ENCODE measurements around the gene NRSN2. TPM values are rescaled to one million over a fixed set of nuclear protein-coding genes. Genes with fewer than 3 reads are reported as not detected.
A peak's percentile ranks its signal among the peaks of the same experiment; 100 is the strongest.
"Not testable (repeated sequence)": the region's sequence is repeated elsewhere in the genome, so short reads cannot be mapped to it uniquely, and the experiment has no call there.

NRSN2 gene
- total and polyA plus RNA-seq, 8 donors: 31.9 to 41.5 (median 37.1) TPM

DNA sequence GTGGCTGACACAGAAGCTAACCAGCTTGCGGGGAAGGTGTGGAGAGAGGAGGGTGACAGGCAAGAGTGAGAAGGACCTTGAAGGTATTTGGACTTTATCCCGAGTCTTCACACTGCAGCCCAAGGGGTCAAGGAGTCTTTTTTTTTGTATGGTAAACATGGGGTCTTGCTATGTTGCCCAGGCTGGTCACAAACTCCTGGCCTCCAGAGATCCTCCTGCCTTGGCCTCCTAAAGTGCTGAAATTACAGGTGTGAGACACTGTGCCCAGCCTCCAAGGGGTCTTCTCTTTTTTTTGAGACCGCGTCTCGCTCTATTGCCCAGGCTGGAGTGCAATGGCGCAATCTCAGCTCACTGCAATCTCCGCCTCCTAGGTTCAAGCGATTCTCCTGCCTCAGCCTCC is 12.3 kb upstream of the NRSN2 start:
- H3K4me3 ChIP-seq: no peak overlapping the region
- ATAC-seq (no peak), DNase-seq (no peak)
- no peak for TF ChIP-seq CTCF (IDR thresholded peaks at IDR 0.05)
- peaks cover 5 to 13% of the 10 kb centered on the region in 2 donors for H3K4me1 ChIP-seq
- H3K27ac ChIP-seq: no peak overlapping the region
- H3K36me3 ChIP-seq: no peaks in the 10 kb centered on the region
- H3K27me3 ChIP-seq: no peaks in the 10 kb centered on the region
- intact Hi-C loops (cut with DNase I): no loop called here
- H3K9me3 ChIP-seq: no peaks in the 10 kb centered on the region

GRCh38 chr20:336040-336439 is 10.9 kb upstream of the NRSN2 start:
- H3K4me3 ChIP-seq; intact Hi-C loops (cut with DNase I); H3K27ac ChIP-seq; H3K9me3 ChIP-seq; H3K36me3 ChIP-seq; H3K4me1 ChIP-seq; ATAC-seq; DNase-seq; H3K27me3 ChIP-seq: not testable (repeated sequence)

DNA sequence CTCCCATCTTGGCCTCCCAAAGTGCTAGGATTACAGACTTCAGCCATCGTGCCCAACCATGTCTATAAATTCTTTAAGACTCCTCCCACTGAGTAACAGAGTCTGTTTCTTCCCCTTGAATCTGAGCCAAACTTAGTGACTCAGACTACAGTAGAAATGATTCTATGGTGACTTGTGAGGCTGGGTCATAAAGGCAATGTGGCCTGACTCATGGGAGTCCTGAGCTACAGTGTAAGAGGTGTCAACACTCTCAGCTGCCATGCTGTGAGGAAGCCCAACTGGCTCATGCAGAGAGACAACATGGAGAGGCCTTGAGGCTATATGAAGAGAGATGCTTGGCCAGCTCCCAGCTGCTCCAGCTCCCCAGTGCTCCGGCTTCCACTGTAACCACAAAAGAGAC is 5.2 kb upstream of the NRSN2 start:
- ATAC-seq (peak; percentile 9), DNase-seq (no peak)
- no peak overlapping the region for H3K27ac ChIP-seq
- TF ChIP-seq CTCF (IDR thresholded peaks at IDR 0.05): no peak
- intact Hi-C loops (cut with DNase I): loop anchor here in 1 of 2 donors (2.0 kb wide), 1 partner anchor 13 kb away; no protein-coding TSS in a partner anchor
- peaks cover 0 to 6% of the 10 kb centered on the region in 2 donors for H3K27me3 ChIP-seq
- H3K4me1 ChIP-seq: peaks cover 4 to 9% of the 10 kb centered on the region in 2 donors
- no peak overlapping the region for H3K4me3 ChIP-seq
- no peaks in the 10 kb centered on the region for H3K36me3 ChIP-seq
- peaks cover 0 to 10% of the 10 kb centered on the region in 2 donors for H3K9me3 ChIP-seq

DNA sequence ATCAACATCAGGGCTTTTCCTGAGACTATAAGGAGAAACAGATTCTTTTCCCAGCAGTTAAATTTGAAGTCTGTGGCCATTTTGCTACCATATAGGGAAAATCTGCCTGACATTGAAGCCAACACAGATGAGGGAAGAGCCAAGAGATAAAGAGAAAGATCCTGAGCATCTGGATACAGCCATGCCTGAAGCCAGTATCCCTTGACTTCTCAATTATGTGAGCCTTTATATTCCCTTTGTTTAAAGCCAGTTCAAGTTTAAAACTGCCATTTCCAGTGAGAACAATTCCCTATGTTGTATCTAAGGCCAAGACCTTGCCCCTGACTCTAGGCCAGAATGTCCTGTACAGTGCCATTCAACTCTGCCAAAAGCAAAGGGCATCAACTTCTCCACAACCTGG is 3.8 kb upstream of the NRSN2 start:
- Histone ChIP-seq H3K36me3 (no peaks in the 10 kb centered on the region), H3K9me3 (peaks cover 0 to 10% of the 10 kb centered on the region in 2 donors), H3K4me3 (no peak overlapping the region), H3K4me1 (peaks cover 4 to 16% of the 10 kb centered on the region in 2 donors), H3K27me3 (peaks cover 0 to 18% of the 10 kb centered on the region in 2 donors), H3K27ac (no peak overlapping the region)
- ATAC-seq (no peak), DNase-seq (no peak)
- TF ChIP-seq CTCF (IDR thresholded peaks at IDR 0.05): no peak
- intact Hi-C loops (cut with DNase I): loop anchor here in 1 of 2 donors (2.0 kb wide), 1 partner anchor 14 kb away; no protein-coding TSS in a partner anchor

GRCh38 chr20:346033-346639 is 775 bp upstream of the NRSN2 start:
- ATAC-seq (no peak), DNase-seq (no peak)
- intact Hi-C loops (cut with DNase I): no loop called here
- peaks cover 4 to 16% of the 10 kb centered on the region in 2 donors for H3K4me1 ChIP-seq
- no peaks in the 10 kb centered on the region for H3K36me3 ChIP-seq
- peak overlapping the region; percentile 72 to 75 for H3K4me3 ChIP-seq
- peaks cover 0 to 18% of the 10 kb centered on the region in 2 donors for H3K27me3 ChIP-seq
- peaks cover 0 to 10% of the 10 kb centered on the region in 2 donors for H3K9me3 ChIP-seq
- TF ChIP-seq CTCF (IDR thresholded peaks at IDR 0.05): no peak
- H3K27ac ChIP-seq: peak overlapping the region; percentile 79 to 95

GRCh38 chr20:347317-347639 is 367 bp downstream of the NRSN2 start:
- Histone ChIP-seq H3K9me3 (peaks cover 0 to 2% of the 10 kb centered on the region in 2 donors), H3K36me3 (no peaks in the 10 kb centered on the region), H3K4me3 (peak overlapping the region; percentile 72 to 75), H3K27me3 (peaks cover 0 to 18% of the 10 kb centered on the region in 2 donors), H3K27ac (peak overlapping the region; percentile 79 to 95), H3K4me1 (peaks cover 4 to 16% of the 10 kb centered on the region in 2 donors)
- ATAC-seq: no peak
- TF ChIP-seq CTCF (IDR thresholded peaks at IDR 0.05): no peak
- intact Hi-C loops (cut with DNase I): no loop called here
- no peak for DNase-seq

Measured in left lung (tissue), 10 donors.